ENCODE results near the gene SEPTIN6.
A peak's percentile ranks its signal among the peaks of the same experiment; 100 is the strongest.

The SEPTIN6 gene

GRCh38 chrX:119708936-119709335 is 16.0 kb upstream of the SEPTIN6 start:
- no peaks in the 10 kb centered on the region for H3K36me3 ChIP-seq
- H3K4me1 ChIP-seq = no peaks in the 10 kb centered on the region
- no peaks in the 10 kb centered on the region for H3K27me3 ChIP-seq
- DNase-seq = no peak
- TF ChIP-seq, protein P1, sequence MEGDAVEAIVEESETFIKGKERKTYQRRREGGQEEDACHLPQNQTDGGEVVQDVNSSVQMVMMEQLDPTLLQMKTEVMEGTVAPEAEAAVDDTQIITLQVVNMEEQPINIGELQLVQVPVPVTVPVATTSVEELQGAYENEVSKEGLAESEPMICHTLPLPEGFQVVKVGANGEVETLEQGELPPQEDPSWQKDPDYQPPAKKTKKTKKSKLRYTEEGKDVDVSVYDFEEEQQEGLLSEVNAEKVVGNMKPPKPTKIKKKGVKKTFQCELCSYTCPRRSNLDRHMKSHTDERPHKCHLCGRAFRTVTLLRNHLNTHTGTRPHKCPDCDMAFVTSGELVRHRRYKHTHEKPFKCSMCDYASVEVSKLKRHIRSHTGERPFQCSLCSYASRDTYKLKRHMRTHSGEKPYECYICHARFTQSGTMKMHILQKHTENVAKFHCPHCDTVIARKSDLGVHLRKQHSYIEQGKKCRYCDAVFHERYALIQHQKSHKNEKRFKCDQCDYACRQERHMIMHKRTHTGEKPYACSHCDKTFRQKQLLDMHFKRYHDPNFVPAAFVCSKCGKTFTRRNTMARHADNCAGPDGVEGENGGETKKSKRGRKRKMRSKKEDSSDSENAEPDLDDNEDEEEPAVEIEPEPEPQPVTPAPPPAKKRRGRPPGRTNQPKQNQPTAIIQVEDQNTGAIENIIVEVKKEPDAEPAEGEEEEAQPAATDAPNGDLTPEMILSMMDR (IDR thresholded peaks at IDR 0.05; ENCODE audit: low read depth, low read length) = no peak
- no peak overlapping the region for H3K4me3 ChIP-seq (ENCODE audit: low read depth, low read length)
- H3K9me3 ChIP-seq = no peaks in the 10 kb centered on the region

DNA sequence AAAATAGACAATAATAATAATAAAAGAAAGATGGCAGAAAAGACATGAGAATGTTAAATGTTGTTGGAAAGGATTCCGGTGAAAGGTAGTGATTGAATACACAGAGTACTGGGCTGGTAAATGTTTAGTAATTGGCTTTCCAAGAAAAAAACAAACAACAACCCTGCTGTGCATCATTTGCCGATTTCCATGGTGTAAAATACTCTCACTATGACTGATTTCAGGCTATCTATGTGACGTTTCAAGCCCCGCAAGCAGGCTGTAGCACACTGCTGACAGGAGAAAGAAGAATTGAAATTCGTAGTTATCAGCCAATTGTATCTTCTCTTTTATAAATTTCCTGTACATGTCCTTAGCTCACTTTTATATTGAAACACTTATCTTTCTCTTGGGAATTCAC is 13.6 kb upstream of the SEPTIN6 start:
- no peaks in the 10 kb centered on the region for H3K4me1 ChIP-seq
- H3K4me3 ChIP-seq (ENCODE audit: low read depth, low read length) = no peak overlapping the region
- DNase-seq = no peak
- TF ChIP-seq, protein P1 (IDR thresholded peaks at IDR 0.05; ENCODE audit: low read depth, low read length) = no peak
- no peaks in the 10 kb centered on the region for H3K9me3 ChIP-seq
- H3K27me3 ChIP-seq = no peaks in the 10 kb centered on the region
- no peaks in the 10 kb centered on the region for H3K36me3 ChIP-seq

DNA sequence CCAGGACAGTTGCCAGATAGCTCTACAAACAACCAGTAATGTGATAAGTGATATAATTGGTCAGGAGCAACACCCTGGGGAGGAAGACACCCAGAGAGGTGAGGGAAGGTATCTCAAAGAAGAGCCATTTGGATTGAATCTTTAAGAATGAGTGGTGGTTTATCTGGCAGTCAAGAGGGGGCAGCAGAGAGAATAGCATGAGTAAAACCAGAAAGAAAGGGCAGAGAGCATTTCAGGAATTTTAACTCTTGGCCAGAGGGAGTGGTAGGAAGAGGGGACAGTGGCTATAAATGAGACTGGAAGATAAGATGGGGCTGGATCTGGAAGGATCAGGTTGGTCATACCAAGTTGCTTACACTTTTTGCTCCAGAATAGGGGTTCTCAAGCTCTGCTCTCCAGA is 5.9 kb upstream of the SEPTIN6 start:
- peak; percentile 31 for DNase-seq
- TF ChIP-seq, protein P1 (IDR thresholded peaks at IDR 0.05; ENCODE audit: low read depth, low read length) = peak; percentile 76
- H3K9me3 ChIP-seq = no peaks in the 10 kb centered on the region

DNA sequence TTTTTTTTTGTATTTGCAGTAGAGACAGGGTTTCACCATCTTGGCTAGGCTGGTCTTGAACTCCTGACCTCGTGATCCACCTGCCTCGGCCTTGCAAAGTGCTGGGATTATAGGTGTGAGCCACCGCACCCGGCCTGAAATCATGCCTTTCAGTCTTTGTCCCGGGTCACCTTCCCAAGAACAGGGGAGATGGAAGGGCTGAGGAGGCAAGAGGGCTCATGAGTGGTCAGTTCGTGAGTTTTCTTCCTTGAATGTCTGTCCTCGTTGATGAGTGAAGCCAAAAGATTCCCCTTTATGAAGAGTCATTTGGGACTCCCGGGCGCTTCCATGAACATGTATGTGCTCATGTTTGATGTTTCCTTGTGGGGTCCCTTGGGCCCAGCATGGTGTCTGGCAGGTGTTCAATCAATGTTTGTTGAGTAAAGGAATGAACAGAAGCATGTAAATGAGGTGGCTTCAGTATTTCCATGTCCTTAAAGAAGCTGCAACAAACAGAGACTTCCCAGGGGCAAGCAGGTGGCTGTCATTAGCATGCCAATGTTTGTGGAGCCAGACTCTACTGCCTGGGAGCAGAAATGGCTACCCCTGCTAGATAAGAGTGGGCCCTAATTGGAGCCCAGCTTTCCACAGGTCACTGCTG is 3.4 kb upstream of the SEPTIN6 start:
- TF ChIP-seq, protein P1 (IDR thresholded peaks at IDR 0.05; ENCODE audit: low read depth, low read length) = no peak
- Histone ChIP-seq H3K4me3 (ENCODE audit: low read depth, low read length) (no peak overlapping the region), H3K9me3 (no peaks in the 10 kb centered on the region), H3K36me3 (no peaks in the 10 kb centered on the region; the same call in 1 of the 2 replicates), H3K27me3 (no peaks in the 10 kb centered on the region), H3K4me1 (no peaks in the 10 kb centered on the region)
- no peak for DNase-seq

More for the DNA sequence above, 5.9 kb upstream of the SEPTIN6 start:
- H3K4me1 ChIP-seq = no peaks in the 10 kb centered on the region
- no peaks in the 10 kb centered on the region for H3K36me3 ChIP-seq
- H3K4me3 ChIP-seq (ENCODE audit: low read depth, low read length) = no peak overlapping the region
- H3K27me3 ChIP-seq = no peaks in the 10 kb centered on the region

DNA sequence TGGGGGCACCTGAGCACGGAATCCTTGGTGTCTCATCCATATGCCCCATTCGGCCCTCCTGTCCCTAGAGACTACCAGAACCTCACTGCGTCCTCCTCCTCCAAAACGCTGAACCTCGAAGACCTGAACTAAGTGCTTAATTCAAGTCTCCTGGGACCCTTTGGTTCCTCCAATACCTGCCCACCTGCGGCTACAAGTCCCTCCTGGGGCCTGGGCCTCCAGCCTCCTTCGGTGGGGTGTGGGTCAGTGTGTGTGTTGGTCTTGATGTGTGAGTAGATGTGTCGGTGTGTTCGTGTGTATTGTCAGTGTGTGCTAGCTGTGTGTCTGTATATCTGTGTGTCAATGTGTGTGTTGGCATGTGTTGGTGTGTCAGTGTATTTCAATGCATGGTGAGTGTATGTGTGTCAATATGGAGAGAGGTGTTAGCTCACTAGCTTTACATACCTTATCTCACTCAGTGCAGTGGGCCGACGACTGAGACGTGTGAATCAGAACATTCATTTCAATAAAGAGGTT is 2.6 kb upstream of the SEPTIN6 start:
- TF ChIP-seq, protein P1 (IDR thresholded peaks at IDR 0.05; ENCODE audit: low read depth, low read length) = no peak
- Histone ChIP-seq H3K4me1 (no peaks in the 10 kb centered on the region), H3K4me3 (ENCODE audit: low read depth, low read length) (no peak overlapping the region)

More for the DNA sequence above, 2.6 kb upstream of the SEPTIN6 start:
- Histone ChIP-seq H3K27me3 (no peaks in the 10 kb centered on the region), H3K36me3 (no peaks in the 10 kb centered on the region; the same call in 1 of the 2 replicates), H3K9me3 (no peaks in the 10 kb centered on the region)
- no peak for DNase-seq

Measured in BE2C (cell line).